HUES48 (cell line): Measurements from ENCODE around the gene RGS6.

Experiments
- H3K27ac ChIP-seq: one replicate; pipeline ENCODE4 v1.7.0; 2013; ENCODE audit warnings: low read depth, low read length, inconsistent platforms
- H3K27me3 ChIP-seq: 2 replicates; pipeline ENCODE4 v1.6.1; 2013; ENCODE audit warnings: mild to moderate bottlenecking, low read length; ENCODE audit not compliant: control insufficient read depth, insufficient read depth
- H3K36me3 ChIP-seq: 2 replicates; pipeline ENCODE4 v1.6.1; 2013; ENCODE audit warnings: low read length; ENCODE audit not compliant: control insufficient read depth, insufficient read depth
- H3K4me1 ChIP-seq: 2 replicates; pipeline ENCODE4 v1.6.1; 2013; ENCODE audit warnings: mild to moderate bottlenecking, low read length; ENCODE audit not compliant: control insufficient read depth, insufficient read depth
- H3K4me3 ChIP-seq: 2 replicates; pipeline ENCODE4 v1.5.1; 2013; ENCODE audit warnings: mild to moderate bottlenecking, low read depth, low read length
- H3K9ac ChIP-seq: 2 replicates; pipeline ENCODE4 v1.6.1; 2013; ENCODE audit warnings: mild to moderate bottlenecking, low read depth, low read length, moderate library complexity
- H3K9me3 ChIP-seq: 2 replicates; pipeline ENCODE4 v1.6.1; 2013; ENCODE audit warnings: low read length; ENCODE audit not compliant: control insufficient read depth, insufficient read depth

Gene RGS6

DNA sequence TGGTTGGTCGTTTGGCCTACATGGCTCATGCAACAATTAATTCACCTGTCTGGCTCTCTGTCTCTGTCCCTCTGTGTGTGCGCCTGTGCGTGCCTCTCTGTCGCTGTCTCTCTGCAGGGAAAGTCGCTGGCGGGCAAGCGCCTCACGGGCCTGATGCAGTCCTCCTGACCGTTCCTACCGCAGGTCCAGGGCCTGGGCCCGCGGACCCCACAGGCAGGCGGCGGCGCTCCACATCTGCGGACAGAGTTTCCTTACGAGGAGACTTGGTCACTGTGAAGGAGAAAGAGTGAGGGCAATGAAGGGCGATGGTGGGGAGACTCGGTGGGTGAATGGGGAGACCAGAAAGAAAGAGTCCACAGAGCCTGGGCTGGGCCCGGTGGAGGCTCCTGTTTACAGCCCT is 630.1 kb downstream of the RGS6 start:
- H3K36me3 ChIP-seq: no peaks in the 10 kb centered on the region
- no peak overlapping the region for H3K27ac ChIP-seq
- H3K9me3 ChIP-seq: no peaks in the 10 kb centered on the region
- H3K4me3 ChIP-seq: no peak overlapping the region
- no peak overlapping the region for H3K9ac ChIP-seq
- H3K27me3 ChIP-seq: no peaks in the 10 kb centered on the region
- peaks cover 3% of the 10 kb centered on the region for H3K4me1 ChIP-seq

DNA sequence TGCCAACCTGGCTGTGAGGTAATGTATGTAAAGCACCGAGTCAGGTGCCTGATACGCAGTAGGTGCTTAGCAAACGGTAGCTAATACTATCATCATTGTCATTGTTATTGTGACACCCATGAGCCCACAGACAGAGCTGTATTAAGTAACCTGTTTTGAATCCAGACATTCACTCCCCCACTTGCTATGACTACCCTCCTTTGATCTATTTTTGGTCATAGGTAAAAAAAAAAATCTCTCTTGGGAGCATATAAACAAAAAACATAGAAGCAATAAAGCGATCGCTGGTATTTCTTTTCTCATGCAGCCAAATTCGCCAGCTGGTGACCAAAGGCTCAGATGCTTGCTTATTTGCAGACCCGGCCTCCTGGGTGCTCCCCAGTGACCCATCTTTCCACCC is 631.4 kb downstream of the RGS6 start:
- Histone ChIP-seq H3K9me3 (no peaks in the 10 kb centered on the region), H3K36me3 (no peaks in the 10 kb centered on the region), H3K4me3 (no peak overlapping the region), H3K9ac (no peak overlapping the region), H3K27ac (no peak overlapping the region), H3K4me1 (peaks cover 3% of the 10 kb centered on the region), H3K27me3 (no peaks in the 10 kb centered on the region)

DNA sequence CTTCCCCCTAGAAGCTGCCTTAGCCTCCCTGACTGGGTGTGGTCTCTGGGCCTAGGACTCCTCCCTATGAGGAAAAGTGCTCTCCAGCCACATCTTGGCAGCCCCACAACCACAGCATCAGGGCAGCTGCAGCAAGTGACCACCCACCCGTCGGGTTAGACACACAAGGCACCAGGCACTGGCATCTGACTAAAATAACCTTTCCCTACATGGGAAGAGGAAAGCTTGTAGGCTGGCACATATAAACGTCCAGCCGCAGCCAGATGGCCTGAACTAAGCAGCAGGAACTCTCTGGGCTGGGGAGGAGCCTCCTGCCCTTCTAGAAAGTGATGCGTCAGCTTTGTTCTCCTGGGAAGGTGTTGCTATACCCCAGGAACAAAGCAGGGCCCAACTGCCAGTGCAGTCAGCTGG is 632.9 kb downstream of the RGS6 start:
- H3K9ac ChIP-seq: no peak overlapping the region
- no peaks in the 10 kb centered on the region for H3K4me1 ChIP-seq
- H3K4me3 ChIP-seq: no peak overlapping the region
- no peak overlapping the region for H3K27ac ChIP-seq
- H3K27me3 ChIP-seq: no peaks in the 10 kb centered on the region
- no peaks in the 10 kb centered on the region for H3K9me3 ChIP-seq
- no peaks in the 10 kb centered on the region for H3K36me3 ChIP-seq

DNA sequence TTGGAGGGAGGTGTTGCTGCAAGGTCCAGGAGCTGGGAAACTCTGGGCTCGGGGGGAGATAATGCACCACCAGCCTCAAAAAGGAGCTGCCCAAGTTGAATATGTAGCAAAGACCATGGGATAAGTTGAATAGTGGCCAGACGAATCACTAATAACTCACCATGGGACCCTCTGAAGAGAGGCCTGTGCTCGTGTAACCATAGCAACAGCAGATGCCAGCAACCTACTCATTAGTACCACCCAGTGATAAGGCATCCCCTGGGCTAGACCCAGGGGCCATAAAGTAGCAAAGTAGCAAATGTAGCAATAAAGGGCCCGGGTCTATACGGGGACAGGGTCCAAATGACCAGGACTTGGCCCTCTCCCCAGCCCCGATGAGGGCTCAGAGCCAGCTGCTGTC is 633.7 kb downstream of the RGS6 start:
- Histone ChIP-seq H3K9ac (no peak overlapping the region), H3K4me1 (no peaks in the 10 kb centered on the region), H3K36me3 (no peaks in the 10 kb centered on the region), H3K4me3 (no peak overlapping the region), H3K27me3 (no peaks in the 10 kb centered on the region), H3K9me3 (no peaks in the 10 kb centered on the region), H3K27ac (no peak overlapping the region)

DNA sequence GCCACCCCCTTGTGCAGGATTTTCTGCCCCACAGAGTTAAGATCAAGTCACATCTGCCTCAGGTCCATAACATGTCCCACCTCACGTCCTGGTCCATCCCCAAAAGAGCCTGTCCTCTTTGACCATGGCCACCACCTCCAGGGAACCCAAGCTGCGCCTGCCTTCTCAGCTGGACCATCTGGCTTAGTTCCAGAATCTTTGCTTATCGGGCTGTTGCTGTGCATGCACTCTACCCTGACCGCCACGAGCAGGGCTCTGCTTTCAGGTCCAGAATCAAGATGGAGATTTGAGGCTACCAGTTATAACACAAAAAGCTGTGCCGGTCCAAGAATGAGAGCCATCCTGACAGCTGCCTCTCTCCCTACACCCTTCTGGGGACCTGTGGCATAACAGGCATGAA is 635.0 kb downstream of the RGS6 start:
- Histone ChIP-seq H3K27me3 (no peaks in the 10 kb centered on the region), H3K4me3 (no peak overlapping the region), H3K4me1 (no peaks in the 10 kb centered on the region), H3K36me3 (no peaks in the 10 kb centered on the region), H3K9me3 (no peaks in the 10 kb centered on the region), H3K27ac (no peak overlapping the region), H3K9ac (no peak overlapping the region)

DNA sequence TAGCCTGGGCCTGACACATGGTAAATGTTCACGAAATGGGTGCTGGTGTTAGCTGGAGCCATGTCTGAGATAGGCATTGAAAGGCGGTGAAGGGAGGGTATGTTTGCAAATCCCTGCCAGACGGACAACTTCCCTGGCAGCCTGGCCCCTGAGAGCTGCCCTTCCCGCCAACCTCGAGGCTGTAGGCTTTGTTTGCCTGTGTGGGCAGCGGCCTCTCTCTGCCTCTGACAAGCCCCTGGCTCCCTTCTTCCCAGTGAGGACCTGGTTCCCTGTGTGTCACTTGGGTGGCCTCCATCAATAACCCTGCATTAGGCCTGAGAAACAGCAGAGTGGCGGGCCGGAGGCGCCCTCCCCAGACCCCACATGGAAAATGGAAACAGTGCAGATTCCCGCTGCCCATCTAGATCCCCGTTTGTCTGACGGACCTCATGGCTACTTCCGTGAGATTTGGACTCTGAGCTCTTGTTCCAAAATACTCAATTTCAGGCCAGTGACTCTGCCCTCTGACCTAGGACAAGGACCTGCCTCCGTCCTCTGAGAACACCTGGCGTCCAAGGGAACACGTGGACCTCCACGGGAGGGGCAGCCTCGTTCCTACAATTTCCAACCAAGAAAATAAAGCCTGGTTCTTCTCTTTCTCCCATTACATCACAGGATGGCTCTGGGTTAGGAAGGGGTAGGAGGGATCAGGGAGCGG is 636.2 kb downstream of the RGS6 start:
- Histone ChIP-seq H3K4me3 (no peak overlapping the region), H3K9me3 (no peaks in the 10 kb centered on the region), H3K4me1 (no peaks in the 10 kb centered on the region), H3K9ac (no peak overlapping the region), H3K27me3 (no peaks in the 10 kb centered on the region), H3K27ac (no peak overlapping the region), H3K36me3 (no peaks in the 10 kb centered on the region)

DNA sequence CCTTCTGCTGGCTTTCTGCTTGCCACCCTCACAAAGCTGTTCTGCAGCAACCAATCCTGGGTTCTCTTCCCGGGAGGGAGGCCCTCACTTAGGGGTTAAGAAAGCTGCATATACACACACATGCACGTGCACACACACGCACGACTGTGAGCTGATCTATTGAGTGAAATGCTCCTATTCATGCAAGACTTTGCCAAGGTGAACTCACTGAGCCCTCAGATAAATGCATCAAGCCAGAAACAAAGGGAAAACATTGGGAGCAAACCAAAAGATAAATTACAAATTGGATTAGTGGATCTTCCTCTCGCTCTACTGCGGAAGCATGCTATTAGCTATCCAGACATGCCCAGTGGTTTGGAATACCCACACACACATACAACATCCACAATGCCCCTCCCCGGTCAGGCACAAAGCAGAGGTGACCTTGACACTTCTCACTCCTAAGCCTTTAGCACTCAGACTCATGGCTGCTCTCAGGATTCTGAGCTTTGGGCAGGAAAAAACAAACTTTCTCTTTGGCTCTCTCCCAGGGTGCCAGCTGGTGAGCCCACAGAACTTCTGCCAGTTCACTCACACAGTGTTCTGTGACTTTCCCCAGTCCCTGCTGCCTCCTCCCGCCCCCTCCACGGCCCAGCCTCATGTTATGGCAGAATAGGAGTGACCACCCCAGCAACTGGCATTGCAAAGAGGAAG is 641.6 kb downstream of the RGS6 start:
- Histone ChIP-seq H3K4me3 (no peak overlapping the region), H3K9me3 (no peaks in the 10 kb centered on the region), H3K9ac (no peak overlapping the region), H3K36me3 (no peaks in the 10 kb centered on the region), H3K27me3 (no peaks in the 10 kb centered on the region), H3K4me1 (no peaks in the 10 kb centered on the region), H3K27ac (no peak overlapping the region)

DNA sequence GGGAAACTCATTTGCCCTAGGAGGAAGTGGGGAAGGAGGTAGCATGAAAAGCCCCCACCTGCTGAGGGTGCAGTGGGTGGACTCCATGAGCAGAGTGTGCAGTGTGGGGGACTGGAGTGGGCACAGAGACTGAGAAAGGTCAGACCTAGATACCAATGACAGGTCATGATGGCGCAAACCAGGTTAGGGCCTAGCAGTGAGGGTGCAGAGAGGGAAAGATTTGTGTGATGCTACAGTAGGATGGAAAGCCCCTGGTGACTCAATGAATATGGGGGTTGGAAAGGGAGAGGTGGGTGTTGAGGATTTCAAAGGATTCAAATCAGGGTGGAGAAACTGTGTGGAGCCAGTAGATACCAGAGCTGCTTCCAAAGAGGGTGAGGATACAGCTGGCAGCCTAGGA is 642.5 kb downstream of the RGS6 start:
- Histone ChIP-seq H3K36me3 (no peaks in the 10 kb centered on the region), H3K4me1 (no peaks in the 10 kb centered on the region), H3K27me3 (no peaks in the 10 kb centered on the region), H3K9me3 (no peaks in the 10 kb centered on the region), H3K27ac (no peak overlapping the region), H3K4me3 (no peak overlapping the region), H3K9ac (no peak overlapping the region)

DNA sequence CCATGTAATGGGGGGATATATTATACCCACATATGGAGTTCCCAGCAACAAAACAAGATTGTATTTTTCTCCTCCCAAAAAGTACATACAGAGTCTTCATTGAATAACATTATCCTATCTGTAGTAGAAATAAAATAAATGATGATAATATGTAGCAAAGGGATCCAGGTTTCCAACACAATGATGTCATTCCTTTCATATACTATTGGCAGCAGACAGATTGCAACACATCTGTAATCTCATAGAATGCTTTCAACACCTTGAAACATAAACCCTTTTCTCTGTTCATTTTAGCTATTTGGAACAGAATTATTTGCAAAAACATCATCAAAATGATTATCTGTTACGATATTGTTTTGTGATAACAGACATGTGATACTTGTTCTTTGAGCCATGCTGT is 644.0 kb downstream of the RGS6 start:
- Histone ChIP-seq H3K9me3 (no peaks in the 10 kb centered on the region), H3K4me3 (no peak overlapping the region), H3K4me1 (no peaks in the 10 kb centered on the region), H3K9ac (no peak overlapping the region), H3K27me3 (no peaks in the 10 kb centered on the region), H3K36me3 (no peaks in the 10 kb centered on the region), H3K27ac (no peak overlapping the region)

DNA sequence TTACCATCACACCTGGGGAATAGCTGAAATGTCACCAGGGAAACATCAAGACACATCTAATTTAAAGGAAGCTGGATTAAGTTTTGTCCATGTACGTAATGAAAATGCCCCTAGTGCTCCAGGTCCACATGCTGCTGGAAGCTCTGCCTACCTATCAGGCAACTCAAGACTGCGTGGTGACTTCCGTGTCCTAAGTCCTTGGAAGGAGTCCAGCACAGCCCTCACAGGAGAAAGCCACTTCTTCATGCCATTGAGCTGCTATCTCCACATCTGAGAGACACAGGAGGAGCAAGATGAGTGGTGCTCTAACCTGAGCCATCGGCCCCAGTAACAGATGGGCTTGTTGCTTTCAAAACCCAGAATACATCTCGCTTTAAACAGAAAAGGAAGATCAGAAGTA is 645.3 kb downstream of the RGS6 start:
- Histone ChIP-seq H3K36me3 (no peaks in the 10 kb centered on the region), H3K4me1 (no peaks in the 10 kb centered on the region), H3K4me3 (no peak overlapping the region), H3K27ac (no peak overlapping the region), H3K9me3 (no peaks in the 10 kb centered on the region), H3K27me3 (no peaks in the 10 kb centered on the region), H3K9ac (no peak overlapping the region)

DNA sequence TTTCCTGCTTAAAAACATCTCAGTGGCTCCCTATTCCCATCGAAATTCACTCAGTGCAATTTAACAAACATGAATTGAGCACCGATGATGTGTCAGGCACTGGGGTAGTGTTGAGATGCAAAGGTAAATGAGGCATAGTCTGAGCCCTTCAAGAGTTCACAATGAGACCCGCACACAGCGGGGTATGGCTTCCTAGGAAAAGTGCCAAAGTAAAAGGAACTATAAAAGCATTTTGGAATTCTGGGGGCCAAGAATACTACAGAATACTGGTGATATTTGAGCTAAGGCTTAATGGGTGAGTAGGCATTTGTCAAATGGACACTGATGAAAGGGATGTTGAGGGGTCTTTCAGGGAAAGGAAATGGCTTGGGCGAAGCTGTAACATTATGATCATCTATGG is 646.3 kb downstream of the RGS6 start:
- no peaks in the 10 kb centered on the region for H3K4me1 ChIP-seq
- H3K9ac ChIP-seq: no peak overlapping the region
- no peaks in the 10 kb centered on the region for H3K36me3 ChIP-seq
- H3K27ac ChIP-seq: no peak overlapping the region
- H3K4me3 ChIP-seq: no peak overlapping the region
- H3K9me3 ChIP-seq: no peaks in the 10 kb centered on the region
- H3K27me3 ChIP-seq: no peaks in the 10 kb centered on the region
